Left lobe of liver (tissue), 2 donors: ENCODE data around the gene MXI1. TPM values are rescaled to one million over a fixed set of nuclear protein-coding genes. Genes with fewer than 3 reads are reported as not detected.
"Not testable (repeated sequence)": the region's sequence is repeated elsewhere in the genome, so short reads cannot be mapped to it uniquely, and the experiment has no call there.

Source experiments
- ATAC-seq: fragments of 200-7000 bp; cut with Tn5 transposase; one replicate; pipeline ENCODE4 v1.9.1; 2020; ENCODE audit warnings: mild to moderate bottlenecking, moderate library complexity
- DNase-seq: peaks from one replicate; pipeline ENCODE4 v3.0.0-alpha.2; 2020; ENCODE audit warnings: low spot score
- total RNA-seq: library from RNA; stranded (reverse); gene quantifications from one replicate; pipeline ENCODE4 v1.2.1, GENCODE V29; 2021
- donor health status: DM: no; HTN: no; CAD: no; lungs with moderate emphysema.
- donor health status: DM: no; HTN: yes; CAD: no.

MXI1 gene
- total RNA-seq, 1 donor from 2014 or later, result 26.3 TPM

DNA sequence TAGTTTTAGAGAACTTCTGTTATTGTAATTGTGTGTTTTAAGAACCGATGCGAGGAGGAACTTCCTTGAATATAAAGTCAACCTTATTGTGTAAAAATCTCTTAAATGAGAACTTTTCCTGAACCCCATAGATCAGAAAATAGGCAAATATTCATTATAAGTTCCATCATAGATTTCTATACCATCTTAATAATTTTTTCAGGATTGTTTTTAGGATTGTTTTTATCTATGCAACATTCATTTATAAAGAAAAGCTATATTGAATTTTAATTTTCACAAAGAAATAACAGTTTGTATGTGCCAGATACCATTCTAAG is 99.0 kb downstream of the MXI1 start:
- no peak for ATAC-seq
- DNase-seq, result no peak

DNA sequence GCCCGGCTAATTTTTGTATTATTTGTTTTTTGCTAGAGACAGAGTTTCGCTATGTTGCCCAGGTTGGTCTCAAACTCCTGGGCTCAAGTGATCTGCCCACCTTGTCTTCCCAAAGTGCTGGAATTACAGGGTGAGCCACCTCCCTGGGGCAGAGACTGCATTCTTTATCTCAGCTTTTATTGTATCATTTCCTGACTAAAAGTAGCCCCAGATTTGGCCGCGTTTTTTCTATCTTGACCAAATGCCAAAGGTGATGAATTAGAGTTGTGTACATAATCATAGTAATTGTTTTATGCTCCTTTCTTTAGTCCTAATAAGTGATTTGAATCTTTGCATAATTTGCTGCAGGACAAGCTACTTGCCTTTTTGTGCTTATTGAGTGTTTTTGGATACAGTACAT is 100.4 kb downstream of the MXI1 start:
- ATAC-seq (no peak), DNase-seq (no peak)

DNA sequence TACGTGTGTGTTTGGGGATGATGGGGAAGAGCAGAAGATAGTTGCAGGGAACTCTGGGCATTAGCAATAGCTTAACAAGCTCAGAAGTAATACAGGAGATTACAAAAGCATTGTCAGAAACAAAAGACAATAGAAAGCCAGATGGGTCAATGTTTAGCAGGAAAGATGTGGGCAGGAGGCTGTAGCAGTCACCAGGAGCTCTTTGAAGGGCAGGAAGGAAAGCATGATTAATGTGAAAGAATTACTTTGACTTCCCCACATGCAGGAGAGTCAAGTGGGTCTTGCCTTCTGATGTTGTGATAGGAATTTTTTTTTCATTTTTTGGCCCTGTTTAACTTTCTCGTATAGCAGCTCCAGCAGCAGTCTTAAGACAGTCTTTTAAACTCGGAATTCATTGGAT is 103.3 kb downstream of the MXI1 start:
- no peak for ATAC-seq
- DNase-seq, result no peak

DNA sequence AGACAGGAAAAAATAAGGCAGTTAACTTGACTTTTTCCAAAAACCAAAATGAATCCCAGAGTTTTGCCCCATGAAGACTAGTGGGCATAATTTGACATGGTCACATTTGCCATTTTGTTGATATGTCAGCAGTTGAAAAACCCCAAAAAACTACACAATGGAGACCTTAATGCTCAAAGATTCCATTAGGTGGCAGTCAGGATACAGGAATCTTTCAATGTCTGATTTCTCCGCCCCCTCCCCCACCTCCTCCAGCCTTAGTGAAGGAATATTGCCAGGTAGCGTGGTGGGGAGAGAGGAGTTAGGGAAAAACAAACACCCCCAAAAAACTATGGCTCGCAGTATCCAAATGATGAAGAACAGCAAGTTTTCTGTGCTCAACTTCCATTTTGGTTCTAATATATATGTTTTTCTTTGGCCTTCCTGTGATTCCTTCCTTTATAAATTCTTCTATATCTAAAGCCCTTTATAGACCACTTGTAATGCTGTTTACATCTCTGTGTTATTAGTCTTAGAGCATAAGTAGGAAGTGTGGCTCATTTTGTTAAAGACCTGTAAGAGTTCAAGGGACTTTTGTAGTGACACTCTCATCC is 104.0 kb downstream of the MXI1 start:
- DNase-seq, result no peak
- ATAC-seq, result peak; percentile 91

DNA sequence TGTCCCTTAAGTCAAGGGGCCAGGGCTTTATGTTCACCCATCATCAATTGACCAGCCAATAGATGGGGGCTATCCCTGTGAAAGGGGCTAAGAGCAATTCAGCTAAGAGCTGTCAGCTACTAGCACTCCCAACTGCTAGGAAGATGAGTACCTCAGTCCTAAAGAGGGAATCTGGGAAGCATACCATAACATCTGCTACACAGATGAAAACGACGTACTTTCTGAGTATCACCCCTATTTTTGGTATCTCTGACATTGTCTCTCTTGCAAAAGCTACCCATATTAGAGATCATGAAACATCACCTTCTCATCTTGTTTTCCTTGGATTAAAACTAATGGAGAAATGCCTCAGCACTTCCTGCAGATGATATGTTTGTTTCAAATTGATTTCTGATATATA is 104.8 kb downstream of the MXI1 start:
- ATAC-seq (no peak), DNase-seq (no peak)

DNA sequence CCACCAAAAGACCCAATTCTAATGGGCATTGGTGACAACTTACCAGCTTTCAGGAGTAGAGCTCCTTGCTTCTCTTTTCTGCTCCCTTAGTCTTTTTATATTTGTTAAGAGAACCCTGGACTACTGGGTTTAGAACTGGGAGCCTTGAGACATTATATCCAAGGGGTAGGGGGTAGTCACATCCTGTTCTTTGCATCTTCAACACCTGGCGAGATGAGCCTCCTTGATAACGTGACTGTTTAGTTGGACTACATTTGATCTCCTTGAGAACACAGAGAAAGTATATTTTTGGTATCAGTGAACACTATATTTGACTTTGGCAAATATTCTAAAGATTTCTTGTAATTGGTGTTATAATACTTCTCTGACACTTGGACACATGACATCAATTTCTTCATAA is 106.3 kb downstream of the MXI1 start:
- DNase-seq (no peak), ATAC-seq (no peak)

DNA sequence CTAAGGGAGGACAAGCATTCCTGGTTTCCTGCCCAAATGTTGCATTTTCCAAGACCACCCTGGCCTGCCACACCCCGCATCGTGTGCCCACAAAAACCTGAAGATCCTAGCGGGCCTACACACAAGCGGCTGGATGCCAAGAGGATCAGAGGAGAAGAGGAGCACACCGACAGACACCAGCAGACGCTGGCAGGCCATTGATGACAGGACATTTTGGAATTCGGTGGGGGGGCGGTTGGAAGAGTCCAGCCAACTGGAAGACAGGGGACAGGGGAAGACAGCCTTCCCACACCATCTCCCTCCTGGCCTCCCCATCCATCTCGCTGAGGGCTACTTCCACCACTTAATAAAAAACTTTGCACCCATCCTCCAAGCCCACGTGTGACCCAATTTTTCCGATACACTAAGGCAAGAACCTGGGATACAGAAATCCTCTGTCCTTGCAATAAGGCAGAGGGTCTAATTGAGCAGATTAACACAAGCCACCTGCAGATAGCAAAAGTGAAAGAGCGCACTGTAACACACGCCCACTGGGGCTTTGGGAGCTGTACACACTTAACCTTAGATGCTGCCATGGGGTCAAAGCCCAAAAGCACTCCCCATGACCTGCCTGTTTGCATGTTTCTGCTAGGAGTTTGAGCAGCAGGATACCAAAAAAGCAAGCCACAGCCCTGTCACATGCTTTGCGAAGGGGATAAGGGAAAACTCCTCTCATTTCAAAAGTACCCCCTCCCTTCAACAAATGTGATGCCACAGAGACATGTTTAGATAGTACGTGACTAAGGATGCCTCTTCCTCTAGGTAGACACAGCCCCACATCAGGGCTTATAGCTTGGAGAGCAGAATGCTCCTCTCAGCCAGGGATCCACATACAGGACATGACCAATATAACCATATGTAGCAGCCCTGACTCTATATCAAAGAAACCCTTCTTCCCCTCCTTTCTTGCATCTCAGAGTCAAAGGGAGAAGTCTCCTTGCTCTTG is 110.8 kb downstream of the MXI1 start:
- no peak for ATAC-seq
- no peak for DNase-seq

DNA sequence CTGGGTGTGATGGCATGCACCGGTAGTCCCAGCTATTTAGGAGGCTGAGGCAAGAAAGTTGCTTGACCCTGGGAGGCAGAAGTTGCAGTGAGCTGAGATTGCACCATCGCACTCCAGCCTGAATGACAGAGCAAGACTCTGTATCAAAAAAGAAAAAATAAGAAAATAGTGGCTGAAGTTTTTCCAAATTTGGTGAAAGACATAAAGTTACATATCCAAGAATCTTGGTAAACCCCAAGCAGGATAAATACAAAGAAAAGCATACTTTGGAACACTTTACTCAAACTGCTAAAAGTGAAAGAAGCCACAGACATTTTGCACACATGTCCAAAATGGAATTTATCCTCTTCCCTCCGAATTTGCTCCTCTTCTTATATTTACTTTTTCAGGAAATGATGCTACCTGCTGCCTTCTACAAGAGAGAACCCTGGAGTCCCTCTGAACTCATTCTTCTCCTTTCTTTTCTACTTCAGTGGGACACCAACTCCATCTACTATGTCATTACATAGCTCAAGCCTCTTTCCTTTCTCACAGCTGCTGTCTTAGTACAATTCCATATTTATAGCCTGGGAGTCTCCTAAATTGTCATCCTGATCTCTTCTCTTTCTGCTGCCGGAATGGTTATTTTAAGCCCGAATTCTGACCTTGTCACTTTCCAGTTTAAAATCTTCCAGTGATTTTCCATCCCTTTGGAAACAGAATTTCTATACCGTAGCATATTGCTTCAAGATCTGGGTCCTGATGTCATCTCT is 114.6 kb downstream of the MXI1 start:
- DNase-seq, result no peak
- ATAC-seq, result no peak

DNA sequence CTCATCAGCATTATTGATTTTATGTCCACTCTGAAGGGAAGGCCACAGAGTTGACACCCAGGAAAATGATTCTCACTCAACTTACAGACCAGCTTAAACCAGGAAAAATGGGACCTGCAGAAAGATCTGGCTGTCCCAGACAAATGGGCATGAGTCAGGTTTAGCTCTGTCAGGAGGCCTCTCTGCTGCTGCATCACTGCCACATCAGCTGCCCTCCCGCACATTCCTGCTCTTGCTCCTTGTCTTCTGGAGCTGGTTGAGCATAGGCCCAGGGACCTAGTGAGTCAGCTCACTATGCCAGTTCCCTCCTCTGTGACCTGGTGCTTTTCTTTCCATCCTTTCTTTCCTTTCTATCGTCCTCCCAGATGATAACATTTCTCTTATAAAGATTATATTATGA is 116.1 kb downstream of the MXI1 start:
- ATAC-seq (no peak), DNase-seq (no peak)

DNA sequence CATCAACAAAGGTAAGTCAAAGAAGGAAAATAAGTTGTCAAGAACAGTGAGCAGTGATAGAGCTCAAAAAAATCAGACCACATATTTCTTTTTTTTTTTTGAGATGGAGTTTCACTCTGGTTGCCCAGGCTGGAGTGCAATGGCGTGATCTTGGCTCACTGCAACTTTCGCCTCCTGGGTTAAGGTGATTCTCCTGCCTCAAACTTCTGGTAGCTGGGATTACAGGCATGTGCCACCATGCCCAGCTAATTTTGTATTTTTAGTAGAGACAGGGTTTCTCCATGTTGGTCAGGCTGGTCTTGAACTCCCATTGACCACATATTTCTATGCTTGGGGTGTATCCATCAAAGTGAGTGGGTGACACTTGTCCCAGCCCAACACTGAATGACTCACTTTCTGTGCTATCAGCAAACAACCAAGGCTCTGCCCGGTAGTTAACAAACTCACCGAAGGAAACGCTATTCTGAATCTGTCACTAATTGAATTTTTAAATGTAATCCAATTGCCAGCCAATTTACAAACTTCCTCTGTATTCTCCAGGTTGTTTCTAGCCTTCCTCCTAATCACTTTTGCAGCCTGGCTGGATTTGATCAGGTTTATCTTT is 116.9 kb downstream of the MXI1 start:
- ATAC-seq, result no peak
- no peak for DNase-seq

DNA sequence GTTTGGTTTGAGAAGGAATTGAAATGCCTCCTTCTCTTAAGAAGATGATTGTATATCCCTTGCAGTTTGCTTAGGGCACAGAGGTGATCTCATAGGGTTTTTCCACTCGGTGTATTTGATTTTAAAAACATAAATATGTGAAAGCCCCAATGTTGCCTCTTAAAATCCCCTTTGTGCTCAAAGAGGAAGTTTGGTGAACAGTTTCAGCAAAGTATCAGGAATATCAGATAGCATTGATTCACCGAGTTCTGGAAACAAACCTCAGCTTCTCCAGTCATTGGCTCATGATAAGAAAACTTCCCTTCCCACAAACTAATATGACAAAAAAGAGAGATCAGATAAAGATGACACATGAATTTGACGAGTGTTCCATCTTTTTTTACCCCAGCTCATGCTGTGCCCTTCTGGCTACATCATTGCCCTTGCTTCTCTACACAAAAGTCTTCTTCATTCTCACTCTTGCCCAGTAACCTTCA is 117.4 kb downstream of the MXI1 start:
- DNase-seq (no peak), ATAC-seq (no peak)

DNA sequence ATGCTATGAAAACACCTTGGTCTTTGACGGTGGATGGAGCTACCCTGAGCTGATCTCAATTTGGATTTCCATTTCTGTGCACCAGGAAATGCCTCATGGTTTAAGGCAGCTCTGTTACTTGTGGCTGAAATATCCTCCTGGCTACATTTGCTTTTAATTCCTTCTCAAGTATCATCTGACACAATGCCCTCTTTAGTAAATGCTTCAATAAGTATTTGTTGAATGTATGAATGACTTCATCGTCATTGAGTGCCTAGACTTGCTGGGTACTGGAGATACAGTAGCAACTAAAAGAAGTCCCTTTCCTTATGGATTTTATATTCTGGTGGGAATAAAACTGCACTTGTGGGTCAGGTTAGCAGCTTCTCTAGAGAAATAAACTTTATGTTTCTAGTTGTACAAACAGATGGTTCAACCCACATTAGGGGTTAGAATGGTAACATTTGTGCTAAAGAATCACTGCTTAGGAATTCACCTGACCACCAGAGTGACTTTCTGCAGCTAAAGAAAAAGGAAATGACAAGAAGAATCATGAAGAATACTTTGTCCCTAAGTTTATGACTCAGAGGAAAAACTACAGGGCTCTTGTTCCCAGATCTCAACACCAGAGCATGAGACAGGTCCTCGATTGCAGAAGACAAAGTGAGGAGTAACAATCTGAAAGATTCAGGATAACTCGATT is 119.1 kb downstream of the MXI1 start:
- no peak for DNase-seq
- ATAC-seq, result no peak

DNA sequence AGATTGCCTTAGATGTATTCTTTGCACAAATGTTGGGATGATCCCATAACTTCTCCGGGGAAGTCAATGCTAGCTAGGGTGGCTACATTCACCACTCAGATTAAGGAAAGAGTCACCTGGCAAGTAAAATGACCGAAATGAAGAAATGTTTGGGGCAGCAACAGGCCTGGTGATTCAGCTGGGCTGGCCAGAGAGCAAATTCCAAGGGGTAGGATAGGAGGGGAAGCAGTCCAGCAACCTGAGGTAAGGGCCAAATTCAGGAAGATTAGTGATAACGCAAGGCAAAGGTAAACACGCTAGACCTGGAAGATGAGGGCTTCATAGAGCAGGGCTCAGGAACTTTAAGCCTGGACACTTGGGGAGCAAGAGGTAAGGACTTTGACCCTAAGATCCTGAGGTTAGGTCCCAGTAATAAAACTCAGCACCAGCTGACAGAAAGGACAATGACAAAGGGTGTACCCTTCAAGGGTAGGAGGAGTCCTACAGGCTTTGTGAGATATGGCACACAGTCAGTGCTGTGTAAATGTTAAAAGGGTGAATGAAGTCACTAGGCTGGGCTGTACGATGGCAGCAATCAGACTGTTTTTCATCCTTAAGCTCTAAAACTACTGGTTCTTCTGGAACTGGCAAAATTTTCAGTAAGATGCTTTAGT is 120.0 kb downstream of the MXI1 start:
- DNase-seq, result no peak
- no peak for ATAC-seq

DNA sequence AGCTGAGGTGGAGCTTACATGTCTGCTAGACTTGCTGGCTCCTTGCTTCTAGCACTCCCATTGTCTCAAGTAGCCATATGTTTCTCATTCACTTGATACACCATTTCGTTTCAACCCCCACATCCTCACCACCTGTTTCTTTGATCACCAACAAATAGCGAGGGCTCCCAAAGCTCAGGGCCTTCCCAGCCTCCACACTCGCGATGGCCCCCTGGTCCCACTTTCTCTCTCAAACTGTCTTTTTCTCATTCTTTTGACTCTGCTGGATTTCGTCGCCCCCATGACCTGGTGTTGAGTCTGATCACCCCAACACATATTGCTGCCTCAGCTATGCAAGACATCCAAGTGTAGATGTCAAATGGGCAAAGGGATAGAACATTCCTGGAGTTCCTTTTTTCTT is 123.3 kb downstream of the MXI1 start:
- no peak for DNase-seq
- no peak for ATAC-seq

DNA sequence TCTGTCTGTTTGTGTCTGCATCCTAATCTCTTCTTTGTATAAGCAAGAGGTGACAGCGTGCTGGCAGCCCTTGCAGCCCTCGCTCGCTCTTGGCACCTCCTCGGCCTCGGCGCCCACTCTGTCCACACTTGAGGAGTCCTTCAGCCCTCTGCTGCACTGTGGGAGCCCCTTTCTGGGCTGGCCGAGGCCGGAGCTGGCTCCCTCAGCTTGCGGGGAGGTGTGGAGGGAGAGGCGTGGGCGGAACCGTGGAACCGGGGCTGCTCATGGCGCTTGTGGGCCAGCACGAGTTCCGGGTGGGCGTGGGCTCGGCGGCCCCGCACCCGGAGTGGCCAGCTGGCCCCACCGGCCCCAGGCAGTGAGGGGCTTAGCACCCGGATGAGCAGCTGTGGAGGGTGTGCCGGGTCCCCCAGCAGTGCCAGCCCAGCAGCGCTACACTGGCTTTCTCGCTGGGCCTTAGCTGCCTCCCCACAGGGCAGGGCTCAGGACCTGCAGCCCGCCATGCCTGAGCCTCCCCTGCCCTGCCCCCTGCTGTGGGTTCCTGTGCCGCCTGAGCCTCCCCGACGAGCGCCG is 123.9 kb downstream of the MXI1 start:
- DNase-seq, ATAC-seq: not testable (repeated sequence)

DNA sequence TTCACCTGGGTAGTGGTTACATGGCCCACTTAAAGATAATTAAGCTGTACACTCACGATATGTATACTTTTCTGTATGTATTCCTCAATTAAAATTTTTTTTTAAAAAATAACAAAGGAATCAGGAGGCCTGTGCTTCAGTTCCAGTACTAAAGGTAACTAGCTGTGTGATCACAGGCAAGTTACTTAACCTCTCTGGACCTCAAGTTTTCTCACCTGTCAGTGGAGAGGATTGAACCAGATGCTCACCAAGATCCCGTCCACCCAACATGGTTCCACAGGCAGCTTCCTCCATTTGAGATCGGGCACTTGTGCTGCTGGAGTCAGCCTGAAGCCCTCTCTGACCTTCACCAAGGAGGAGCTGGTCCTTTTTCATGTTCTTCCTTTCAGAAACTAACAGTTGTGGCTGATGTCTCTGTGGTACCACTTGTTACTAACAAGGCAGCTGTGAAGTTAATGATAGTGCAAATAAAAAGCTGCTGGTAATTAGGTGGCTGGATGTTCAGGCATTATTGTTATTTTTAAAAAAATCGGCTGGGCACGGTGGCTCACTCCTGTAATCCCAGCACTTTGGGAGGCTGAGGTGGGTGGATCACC is 126.8 kb downstream of the MXI1 start:
- ATAC-seq (no peak), DNase-seq (no peak)

DNA sequence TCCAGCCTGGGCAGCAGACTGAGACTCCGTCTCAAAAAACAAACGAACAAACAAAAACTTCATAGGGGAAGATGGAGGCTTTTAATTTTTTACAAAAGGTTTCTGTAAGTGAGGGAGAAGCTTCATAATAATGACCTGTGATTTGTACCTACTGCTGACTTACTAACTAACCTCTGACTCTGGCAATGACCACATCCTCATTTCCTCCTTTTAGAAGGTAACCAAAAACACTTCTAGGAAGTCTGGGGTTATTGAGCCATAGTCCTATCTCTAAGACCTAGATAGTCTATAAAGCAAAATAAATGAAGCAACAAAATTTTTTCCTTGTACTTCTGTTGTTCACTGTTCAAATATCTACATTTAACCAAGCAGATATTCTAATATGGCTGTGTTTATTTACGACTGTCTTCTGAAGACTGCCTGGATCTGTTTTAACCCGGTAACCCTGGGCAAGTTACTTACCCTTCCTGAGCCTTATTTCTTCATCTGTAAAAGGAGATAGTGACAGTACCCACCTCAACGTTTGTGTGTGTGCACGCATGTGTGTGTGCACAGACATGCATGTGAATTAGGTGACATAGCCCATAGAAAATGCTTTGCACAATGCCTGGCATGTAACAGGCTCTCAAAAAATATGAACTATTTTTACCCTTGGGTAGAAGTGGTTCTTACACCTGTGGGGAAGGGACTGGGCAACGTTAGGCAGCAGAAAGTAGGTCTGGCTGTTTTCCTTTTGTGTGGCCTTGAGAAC is 128.1 kb downstream of the MXI1 start:
- ATAC-seq (no peak), DNase-seq (no peak)

DNA sequence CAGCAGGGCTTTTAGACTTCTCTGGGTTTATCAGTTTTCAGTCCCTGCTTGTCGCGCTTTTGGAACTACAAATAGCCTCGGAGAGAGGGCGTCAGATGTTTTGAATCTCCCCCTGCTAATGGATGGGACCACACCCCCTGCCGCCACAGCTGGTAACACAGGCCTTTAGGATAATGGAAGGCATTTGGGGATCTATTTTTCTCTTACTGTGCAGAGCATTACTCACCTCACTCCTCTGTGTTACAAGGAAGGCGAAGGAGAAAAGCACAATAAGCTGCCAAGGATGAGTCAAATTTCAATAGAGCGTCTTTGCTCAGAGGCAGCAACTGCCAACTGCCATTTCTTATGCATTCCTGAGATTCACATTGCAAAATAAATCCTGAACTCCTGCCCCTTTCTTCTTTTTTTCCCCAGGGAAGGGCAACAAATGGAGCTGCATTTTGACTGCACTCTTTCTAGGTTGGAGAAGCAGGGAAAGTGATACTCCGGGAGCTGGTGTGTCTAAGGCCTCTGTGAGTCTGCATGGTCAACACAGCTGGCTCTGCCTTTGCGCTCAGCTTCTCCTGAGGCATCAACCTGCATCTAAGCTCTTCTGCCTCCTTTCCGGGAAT is 128.8 kb downstream of the MXI1 start:
- no peak for DNase-seq
- ATAC-seq, result no peak
